H1 (cell line): Measurements from ENCODE around the gene CDCA4.

Experiments
- EZH2 ChIP-seq: fragments of 200-600 bp; sonication (generic); IDR thresholded peaks from 2 replicates; pipeline ENCODE4 v1.7.1; 2012; ENCODE audit warnings: low read depth, mild to moderate bottlenecking, moderate library complexity, low read length, inconsistent platforms; ENCODE audit not compliant: severe bottlenecking
- JUN ChIP-seq: IDR thresholded peaks from 2 replicates; pipeline ENCODE4 v1.6.1; 2011; ENCODE audit warnings: low read depth, mild to moderate bottlenecking, improper control_type of control experiment, low read length
- JUND ChIP-seq: IDR thresholded peaks from 2 replicates; pipeline ENCODE4 v1.6.1; 2011; ENCODE audit warnings: mild to moderate bottlenecking, improper control_type of control experiment, low read length
- POLR2A ChIP-seq, 2 experiments: IDR thresholded peaks; 1 replicate in 1 of 2; 2 replicates in 1 of 2; pipeline ENCODE4 v1.6.1; 2011; ENCODE audit warnings: low read depth in 2 of 2, low read length in 2 of 2, mild to moderate bottlenecking in 2 of 2; ENCODE audit errors: control extremely low read depth in 1 of 2
- SRF ChIP-seq: IDR thresholded peaks from 2 replicates; pipeline ENCODE4 v1.6.1; 2011; ENCODE audit warnings: mild to moderate bottlenecking, low read depth, low read length, moderate library complexity
- TF ChIP-seq, protein P1 (sequence below), 3 experiments: IDR thresholded peaks; 1 replicate in 2 of 3; 2 replicates in 1 of 3; pipeline versions ENCODE4 v1.5.1 to v1.6.1; 2011; ENCODE audit warnings: low read length in 3 of 3, mild to moderate bottlenecking in 3 of 3, inconsistent platforms in 2 of 3, low read depth in 1 of 3, moderate library complexity in 1 of 3; ENCODE audit not compliant: insufficient read depth in 1 of 3; ENCODE audit errors: control extremely low read depth in 1 of 3

GRCh38 chr14:105060751-105061427 lies 40.0 kb upstream of the CDCA4 start:
- TF ChIP-seq POLR2A (IDR thresholded peaks at IDR 0.05; ENCODE audit: control extremely low read depth in 1 of 2, low read depth in 2 of 2, low read length in 2 of 2), result no peak
- TF ChIP-seq, protein P1, sequence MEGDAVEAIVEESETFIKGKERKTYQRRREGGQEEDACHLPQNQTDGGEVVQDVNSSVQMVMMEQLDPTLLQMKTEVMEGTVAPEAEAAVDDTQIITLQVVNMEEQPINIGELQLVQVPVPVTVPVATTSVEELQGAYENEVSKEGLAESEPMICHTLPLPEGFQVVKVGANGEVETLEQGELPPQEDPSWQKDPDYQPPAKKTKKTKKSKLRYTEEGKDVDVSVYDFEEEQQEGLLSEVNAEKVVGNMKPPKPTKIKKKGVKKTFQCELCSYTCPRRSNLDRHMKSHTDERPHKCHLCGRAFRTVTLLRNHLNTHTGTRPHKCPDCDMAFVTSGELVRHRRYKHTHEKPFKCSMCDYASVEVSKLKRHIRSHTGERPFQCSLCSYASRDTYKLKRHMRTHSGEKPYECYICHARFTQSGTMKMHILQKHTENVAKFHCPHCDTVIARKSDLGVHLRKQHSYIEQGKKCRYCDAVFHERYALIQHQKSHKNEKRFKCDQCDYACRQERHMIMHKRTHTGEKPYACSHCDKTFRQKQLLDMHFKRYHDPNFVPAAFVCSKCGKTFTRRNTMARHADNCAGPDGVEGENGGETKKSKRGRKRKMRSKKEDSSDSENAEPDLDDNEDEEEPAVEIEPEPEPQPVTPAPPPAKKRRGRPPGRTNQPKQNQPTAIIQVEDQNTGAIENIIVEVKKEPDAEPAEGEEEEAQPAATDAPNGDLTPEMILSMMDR (IDR thresholded peaks at IDR 0.05; ENCODE audit: control extremely low read depth in 1 of 3, insufficient read depth in 1 of 3, low read depth in 1 of 3, low read length in 3 of 3), result no peak
- no peak for TF ChIP-seq JUND
- TF ChIP-seq SRF, result no peak
- TF ChIP-seq JUN, result no peak
- no peak for TF ChIP-seq EZH2
